Parathyroid adenoma (tissue), 2 donors: Measurements from ENCODE around the gene ZNF410.

ENCODE experiments used
- H2AFZ ChIP-seq: fragments of 300-600 bp; sonication (generic); one replicate; pipeline ENCODE4 v1.7.0; 2017; ENCODE audit warnings: antibody characterized with exemption, mild to moderate bottlenecking
- H3K27ac ChIP-seq: fragments of 300-600 bp; sonication (generic); one replicate; pipeline ENCODE4 v1.7.0; 2017
- H3K27me3 ChIP-seq: fragments of 300-600 bp; sonication (generic); one replicate; pipeline ENCODE4 v1.7.0; 2017; ENCODE audit warnings: low read length; ENCODE audit not compliant: control insufficient read depth, insufficient read depth
- H3K36me3 ChIP-seq: fragments of 300-600 bp; sonication (generic); one replicate; pipeline ENCODE4 v1.7.0; 2017; ENCODE audit warnings: low read length; ENCODE audit not compliant: control insufficient read depth, insufficient read depth
- H3K4me1 ChIP-seq: fragments of 300-600 bp; sonication (generic); one replicate; pipeline ENCODE4 v1.7.0; 2017; ENCODE audit warnings: control low read depth
- H3K4me2 ChIP-seq: fragments of 300-600 bp; sonication (generic); one replicate; pipeline ENCODE4 v1.7.0; 2017; ENCODE audit warnings: low read length
- H3K4me3 ChIP-seq: fragments of 300-600 bp; sonication (generic); one replicate; pipeline ENCODE4 v1.7.0; 2017; ENCODE audit warnings: low read depth, low read length
- H3K79me2 ChIP-seq: fragments of 300-600 bp; sonication (generic); one replicate; pipeline ENCODE4 v1.7.0; 2017; ENCODE audit warnings: control low read depth
- H3K9ac ChIP-seq: fragments of 300-600 bp; sonication (generic); one replicate; pipeline ENCODE4 v1.7.0; 2017; ENCODE audit warnings: mild to moderate bottlenecking
- H3K9me3 ChIP-seq: fragments of 300-600 bp; sonication (generic); one replicate; pipeline ENCODE4 v1.7.0; 2017; ENCODE audit warnings: low read length; ENCODE audit not compliant: control insufficient read depth
- CTCF ChIP-seq: fragments of 300-600 bp; sonication (generic); IDR thresholded peaks from one replicate; pipeline ENCODE4 v1.7.0; 2017; ENCODE audit warnings: antibody characterized with exemption, mild to moderate bottlenecking
- donor health status: primary hyperparathyroidism.

ZNF410 gene

GRCh38 chr14:73955674-73956073, 69.0 kb downstream of the ZNF410 start:
- no peak overlapping the region for H3K9ac ChIP-seq
- peaks cover 8% of the 10 kb centered on the region for H3K4me1 ChIP-seq
- H3K9me3 ChIP-seq, result no peaks in the 10 kb centered on the region
- peaks cover 3% of the 10 kb centered on the region for H3K79me2 ChIP-seq
- no peaks in the 10 kb centered on the region for H3K36me3 ChIP-seq
- no peak for TF ChIP-seq CTCF
- H3K27ac ChIP-seq, result no peak overlapping the region
- no peak overlapping the region for H3K4me2 ChIP-seq
- H3K4me3 ChIP-seq, result no peak overlapping the region
- H3K27me3 ChIP-seq, result no peaks in the 10 kb centered on the region
- H2AFZ ChIP-seq, result no peak overlapping the region

GRCh38 chr14:73958591-73958990, 71.9 kb downstream of the ZNF410 start:
- Histone ChIP-seq H2AFZ (no peak overlapping the region), H3K36me3 (no peaks in the 10 kb centered on the region), H3K4me2 (no peak overlapping the region), H3K9ac (no peak overlapping the region), H3K27ac (no peak overlapping the region), H3K79me2 (no peaks in the 10 kb centered on the region), H3K27me3 (no peaks in the 10 kb centered on the region), H3K4me3 (no peak overlapping the region), H3K4me1 (no peaks in the 10 kb centered on the region), H3K9me3 (no peaks in the 10 kb centered on the region)
- TF ChIP-seq CTCF, result no peak

GRCh38 chr14:73961192-73961591, 74.5 kb downstream of the ZNF410 start:
- Histone ChIP-seq H3K4me2 (no peak overlapping the region), H3K79me2 (no peaks in the 10 kb centered on the region), H2AFZ (no peak overlapping the region), H3K4me1 (no peaks in the 10 kb centered on the region), H3K4me3 (no peak overlapping the region), H3K27ac (no peak overlapping the region), H3K36me3 (no peaks in the 10 kb centered on the region), H3K9me3 (no peaks in the 10 kb centered on the region), H3K27me3 (no peaks in the 10 kb centered on the region), H3K9ac (no peak overlapping the region)
- TF ChIP-seq CTCF, result no peak

- H3K36me3 ChIP-seq, result no peaks in the 10 kb centered on the region
These were observed 78.6 kb downstream of the ZNF410 start for GRCh38 chr14:73965216-73965615.

More at GRCh38 chr14:73965216-73965615, 78.6 kb downstream of the ZNF410 start:
- Histone ChIP-seq H3K27me3 (no peaks in the 10 kb centered on the region), H3K4me1 (no peaks in the 10 kb centered on the region), H3K4me2 (no peak overlapping the region), H3K79me2 (no peaks in the 10 kb centered on the region), H3K9ac (no peak overlapping the region), H3K4me3 (no peak overlapping the region), H3K9me3 (no peaks in the 10 kb centered on the region), H3K27ac (no peak overlapping the region), H2AFZ (no peak overlapping the region)
- TF ChIP-seq CTCF, result no peak
